ENCODE data around the gene WDR76. TPM values are rescaled to one million over a fixed set of nuclear protein-coding genes. Genes with fewer than 3 reads are reported as not detected.

Gene WDR76
- total RNA-seq, 1 donor, result 15.1 TPM

GRCh38 chr15:43887901-43888300 lies 61.1 kb downstream of the WDR76 start:
- TF ChIP-seq CTCF (IDR thresholded peaks at IDR 0.05; ENCODE audit: insufficient read depth, low read depth, low read length), result no peak
- H3K4me3 ChIP-seq (ENCODE audit: low read depth, low read length), result no peak overlapping the region
- DNase-seq (ENCODE audit: low read depth), result no peak

- TF ChIP-seq CTCF (IDR thresholded peaks at IDR 0.05; ENCODE audit: insufficient read depth, low read depth, low read length), result no peak
- no peak for DNase-seq (ENCODE audit: low read depth)
- no peak overlapping the region for H3K4me3 ChIP-seq (ENCODE audit: low read depth, low read length)
Measured at GRCh38 chr15:43889042-43889441, 62.2 kb downstream of the WDR76 start.

- no peak for DNase-seq (ENCODE audit: low read depth)
- no peak overlapping the region for H3K4me3 ChIP-seq (ENCODE audit: low read depth, low read length)
- no peak for TF ChIP-seq CTCF (IDR thresholded peaks at IDR 0.05; ENCODE audit: insufficient read depth, low read depth, low read length)
Measured at GRCh38 chr15:43893956-43894355, 67.2 kb downstream of the WDR76 start.

GRCh38 chr15:43895586-43895985 lies 68.8 kb downstream of the WDR76 start:
- no peak for TF ChIP-seq CTCF (IDR thresholded peaks at IDR 0.05; ENCODE audit: insufficient read depth, low read depth, low read length)
- DNase-seq (ENCODE audit: low read depth), result no peak
- no peak overlapping the region for H3K4me3 ChIP-seq (ENCODE audit: low read depth, low read length)

- no peak for DNase-seq (ENCODE audit: low read depth)
- TF ChIP-seq CTCF (IDR thresholded peaks at IDR 0.05; ENCODE audit: insufficient read depth, low read depth, low read length), result no peak
- H3K4me3 ChIP-seq (ENCODE audit: low read depth, low read length), result no peak overlapping the region
Measured at GRCh38 chr15:43896543-43896942, 69.7 kb downstream of the WDR76 start.

GRCh38 chr15:43898891-43899290 lies 72.1 kb downstream of the WDR76 start:
- no peak for DNase-seq (ENCODE audit: low read depth)
- TF ChIP-seq CTCF (IDR thresholded peaks at IDR 0.05; ENCODE audit: insufficient read depth, low read depth, low read length), result no peak
- H3K4me3 ChIP-seq (ENCODE audit: low read depth, low read length), result no peak overlapping the region

- TF ChIP-seq CTCF (IDR thresholded peaks at IDR 0.05; ENCODE audit: insufficient read depth, low read depth, low read length), result no peak
- DNase-seq (ENCODE audit: low read depth), result no peak
- no peak overlapping the region for H3K4me3 ChIP-seq (ENCODE audit: low read depth, low read length)
Measured at GRCh38 chr15:43899928-43900327, 73.1 kb downstream of the WDR76 start.

All from fibroblast of villous mesenchyme (primary cell).